GM12864 (cell line): Measurements from ENCODE around the gene FAM210B.
"Not testable (repeated sequence)": the region's sequence is repeated elsewhere in the genome, so short reads cannot be mapped to it uniquely, and the experiment has no call there.

Experiments
- DNase-seq: peaks from one replicate; pipeline ENCODE4 v3.0.0-alpha.2; 2011; ENCODE audit warnings: low read depth
- H3K4me3 ChIP-seq: 2 replicates; pipeline ENCODE4 v1.5.1; 2011; ENCODE audit warnings: mild to moderate bottlenecking, low read depth, low read length, control low read depth
- TF ChIP-seq, protein P1 (sequence below): IDR thresholded peaks from 2 replicates; pipeline ENCODE4 v1.5.1; 2011; ENCODE audit warnings: low read depth, mild to moderate bottlenecking, moderate library complexity, low read length, control low read depth, inconsistent platforms; ENCODE audit errors: missing control alignments

Gene FAM210B

DNA sequence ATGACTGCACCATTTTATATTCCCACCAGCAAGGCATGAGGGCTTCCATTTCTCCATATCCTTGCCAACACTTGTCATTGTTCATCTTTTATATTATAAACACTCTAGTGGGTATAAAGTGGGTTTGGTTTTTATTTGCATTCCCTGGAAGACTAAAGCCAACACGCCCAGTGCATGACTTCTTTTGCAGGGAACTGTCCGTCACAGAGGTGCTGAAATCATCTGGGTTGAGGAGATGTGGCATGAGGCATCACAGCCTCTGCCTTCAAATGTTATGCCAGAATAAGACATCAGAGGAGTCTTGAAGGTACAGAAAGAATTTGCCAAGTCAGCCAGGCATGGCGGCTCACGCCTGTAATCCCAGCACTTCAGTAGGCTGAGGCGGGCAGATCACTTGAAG, 29.9 kb upstream of the FAM210B start:
- DNase-seq: no peak

DNA sequence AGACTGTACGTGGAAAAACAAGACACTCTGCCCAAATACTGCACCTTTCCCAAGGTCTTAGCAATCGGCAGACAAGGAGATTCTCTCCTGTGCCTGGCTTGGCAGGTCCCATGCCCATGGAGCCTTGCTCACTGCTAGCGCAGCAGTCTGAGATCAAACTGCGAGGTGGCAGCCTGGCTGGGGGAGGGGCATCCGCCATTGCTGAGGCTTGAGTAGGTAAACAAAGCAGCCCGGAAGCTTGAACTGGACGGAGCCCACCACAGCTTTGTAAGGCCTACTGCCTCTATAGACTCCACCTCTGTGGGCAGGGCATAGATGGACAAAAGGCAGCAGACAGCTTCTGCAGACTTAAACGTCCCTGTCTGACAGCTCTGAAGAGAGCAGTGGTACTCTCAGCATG, 22.1 kb upstream of the FAM210B start:
- not testable (repeated sequence) for DNase-seq, H3K4me3 ChIP-seq

More for the DNA sequence above, 29.9 kb upstream of the FAM210B start:
- TF ChIP-seq, protein P1, sequence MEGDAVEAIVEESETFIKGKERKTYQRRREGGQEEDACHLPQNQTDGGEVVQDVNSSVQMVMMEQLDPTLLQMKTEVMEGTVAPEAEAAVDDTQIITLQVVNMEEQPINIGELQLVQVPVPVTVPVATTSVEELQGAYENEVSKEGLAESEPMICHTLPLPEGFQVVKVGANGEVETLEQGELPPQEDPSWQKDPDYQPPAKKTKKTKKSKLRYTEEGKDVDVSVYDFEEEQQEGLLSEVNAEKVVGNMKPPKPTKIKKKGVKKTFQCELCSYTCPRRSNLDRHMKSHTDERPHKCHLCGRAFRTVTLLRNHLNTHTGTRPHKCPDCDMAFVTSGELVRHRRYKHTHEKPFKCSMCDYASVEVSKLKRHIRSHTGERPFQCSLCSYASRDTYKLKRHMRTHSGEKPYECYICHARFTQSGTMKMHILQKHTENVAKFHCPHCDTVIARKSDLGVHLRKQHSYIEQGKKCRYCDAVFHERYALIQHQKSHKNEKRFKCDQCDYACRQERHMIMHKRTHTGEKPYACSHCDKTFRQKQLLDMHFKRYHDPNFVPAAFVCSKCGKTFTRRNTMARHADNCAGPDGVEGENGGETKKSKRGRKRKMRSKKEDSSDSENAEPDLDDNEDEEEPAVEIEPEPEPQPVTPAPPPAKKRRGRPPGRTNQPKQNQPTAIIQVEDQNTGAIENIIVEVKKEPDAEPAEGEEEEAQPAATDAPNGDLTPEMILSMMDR: no peak
- H3K4me3 ChIP-seq: no peak overlapping the region

DNA sequence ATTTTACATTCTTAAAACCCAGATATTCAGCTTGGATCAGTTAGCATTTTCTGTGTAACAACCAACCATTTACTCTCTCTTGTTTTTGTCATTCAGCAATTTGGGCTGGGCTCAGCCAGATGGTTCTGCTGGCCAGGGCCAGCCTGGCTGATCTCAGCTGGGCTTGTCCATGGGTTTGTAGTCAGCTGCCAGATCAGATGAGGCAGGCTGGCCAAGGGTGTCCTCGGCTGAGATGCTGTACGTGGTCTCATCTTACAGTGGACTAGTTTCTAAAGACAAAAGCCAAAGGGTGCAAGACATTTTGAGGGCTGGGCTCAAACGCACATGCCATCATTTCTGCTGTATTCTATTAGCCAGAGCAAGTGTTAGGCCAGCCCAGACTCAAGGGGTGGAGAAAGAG, 16.0 kb upstream of the FAM210B start:
- DNase-seq: no peak
- TF ChIP-seq, protein P1: no peak
- H3K4me3 ChIP-seq: no peak overlapping the region

DNA sequence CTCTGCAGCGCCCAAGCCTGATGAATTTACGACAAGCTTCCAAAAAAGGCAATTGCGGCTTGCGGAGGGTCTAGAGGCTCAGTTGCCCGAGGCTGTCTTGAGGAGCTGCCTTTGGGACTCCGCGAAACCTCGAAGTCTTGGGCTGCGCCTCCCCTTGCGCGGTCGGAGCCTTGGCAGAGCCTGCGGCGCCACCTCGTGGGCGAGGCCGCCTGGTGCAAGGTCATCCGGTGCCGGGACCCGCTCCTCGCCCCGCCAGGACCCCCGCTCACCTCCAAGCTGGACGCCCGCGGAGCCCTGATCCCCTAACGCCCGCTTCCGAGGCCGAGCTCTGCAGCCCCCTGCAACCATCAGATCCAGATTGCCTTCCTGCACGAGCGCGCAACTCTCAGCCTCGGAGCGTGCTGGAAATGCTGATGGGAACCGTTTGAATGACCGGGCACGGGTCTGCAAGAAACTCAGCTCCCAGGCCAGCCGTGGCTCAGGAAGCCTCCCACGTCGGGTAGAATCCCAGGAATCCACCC, 14.9 kb upstream of the FAM210B start:
- no peak for DNase-seq
- H3K4me3 ChIP-seq: no peak overlapping the region
- TF ChIP-seq, protein P1: peak; percentile 71

DNA sequence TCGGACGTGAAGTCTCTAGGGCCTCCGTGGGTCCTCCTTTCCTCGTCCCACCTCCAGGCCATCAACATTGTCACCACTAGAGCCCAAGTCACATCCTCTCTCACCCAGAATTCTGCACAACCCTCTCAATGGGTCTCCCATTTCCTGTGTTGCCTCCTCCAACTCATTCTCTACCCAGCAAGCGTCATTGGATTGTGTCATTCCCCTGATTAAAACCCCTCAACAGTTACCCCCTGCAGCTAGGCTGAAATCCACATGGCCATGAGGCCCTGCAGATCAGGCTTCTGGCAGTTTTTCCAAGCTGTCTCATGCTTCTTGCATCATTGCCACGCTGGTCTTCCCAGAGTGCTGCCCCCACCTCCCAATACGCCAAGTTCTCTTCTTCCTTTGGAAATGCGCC, 12.9 kb upstream of the FAM210B start:
- no peak overlapping the region for H3K4me3 ChIP-seq
- TF ChIP-seq, protein P1: no peak
- no peak for DNase-seq

DNA sequence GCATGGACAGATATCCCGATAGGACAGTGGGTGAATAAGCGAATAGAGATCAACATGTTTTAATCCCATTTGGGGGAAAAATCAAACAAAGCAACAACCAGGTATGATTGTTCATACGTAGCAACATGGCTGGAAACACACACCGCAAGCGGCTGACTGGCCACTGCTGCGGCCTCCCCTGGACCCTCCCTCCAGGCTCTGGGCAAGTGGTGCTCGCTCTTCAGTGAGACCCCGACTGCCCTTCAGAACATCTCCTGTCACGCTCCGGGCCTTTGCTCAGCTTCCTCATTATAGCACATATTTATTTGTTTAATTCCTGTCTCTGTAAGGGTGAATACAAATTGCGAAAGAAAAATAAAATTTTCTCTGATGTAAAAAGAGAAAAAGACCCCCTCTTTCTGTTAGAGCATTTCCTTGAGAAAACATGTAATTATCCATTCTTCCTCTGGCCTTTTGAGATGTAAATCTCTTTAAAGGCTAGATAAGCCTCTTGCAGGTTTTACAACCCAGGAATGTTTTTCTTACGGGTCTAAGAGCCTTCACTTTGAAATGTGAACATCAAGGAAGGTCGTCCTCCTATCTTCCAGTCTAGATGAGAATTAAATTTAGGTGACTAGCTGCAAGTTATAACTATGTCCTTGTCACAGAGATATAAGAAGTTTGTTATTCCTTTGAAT, 11.0 kb upstream of the FAM210B start:
- no peak overlapping the region for H3K4me3 ChIP-seq
- DNase-seq: no peak
- TF ChIP-seq, protein P1: no peak

DNA sequence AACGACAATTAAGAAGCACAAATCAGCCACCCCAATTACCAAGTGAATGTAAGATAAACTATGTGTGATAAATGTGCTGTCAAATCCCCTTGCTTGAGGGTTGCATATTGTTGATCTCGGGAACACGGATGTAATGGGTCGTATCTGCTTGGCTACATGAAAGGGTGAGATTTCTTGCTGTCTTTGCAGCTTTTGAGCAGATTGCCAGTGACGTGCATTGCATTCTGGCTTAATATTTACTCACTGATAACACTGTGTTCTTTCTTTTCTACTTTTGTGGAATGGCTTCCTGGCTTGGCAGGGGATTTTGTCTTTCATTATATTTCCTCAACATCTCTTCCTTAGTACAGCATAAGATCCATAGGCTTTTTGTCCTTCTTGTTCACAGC, 10.5 kb upstream of the FAM210B start:
- DNase-seq: no peak
- TF ChIP-seq, protein P1: no peak

More for the DNA sequence above, 10.5 kb upstream of the FAM210B start:
- no peak overlapping the region for H3K4me3 ChIP-seq
